Head of caudate nucleus (tissue), 42 donors: ENCODE data around the gene SPATA31E1.

ENCODE experiments used
- DNase-seq, 42 donors: peaks; one replicate each; pipeline versions ENCODE4 v3.0.0 to v3.0.0-alpha.2; 2020 to 2021; ENCODE audit warnings: mixed read lengths in 7 of 42
- intact Hi-C: fragments of 100-400 bp; cut with DNase I; formaldehyde crosslinking; loops from one replicate; pipeline ENCODE4 v1.15.0; 2022

Gene SPATA31E1

DNA sequence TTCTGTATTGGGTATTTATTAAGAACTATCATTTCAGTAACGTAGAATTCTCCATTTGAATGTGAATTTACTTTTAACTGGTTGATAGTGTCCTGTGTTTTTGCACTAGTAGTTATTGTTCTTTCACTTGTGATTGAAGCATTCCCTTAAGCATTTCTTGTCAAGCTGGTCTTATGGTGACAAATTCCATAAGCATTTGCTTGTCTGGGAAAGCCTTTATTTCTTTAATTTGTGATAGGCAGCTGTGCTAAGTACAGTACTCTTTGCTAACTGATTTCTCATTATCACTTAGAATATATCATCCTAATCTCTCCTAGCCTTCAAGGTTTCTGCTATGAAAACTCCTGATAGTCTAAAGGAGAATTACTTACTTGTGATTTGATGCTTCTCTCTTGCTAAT lies 21.3 kb upstream of the SPATA31E1 start:
- DNase-seq = no peak
- intact Hi-C loops = no loop called here

DNA sequence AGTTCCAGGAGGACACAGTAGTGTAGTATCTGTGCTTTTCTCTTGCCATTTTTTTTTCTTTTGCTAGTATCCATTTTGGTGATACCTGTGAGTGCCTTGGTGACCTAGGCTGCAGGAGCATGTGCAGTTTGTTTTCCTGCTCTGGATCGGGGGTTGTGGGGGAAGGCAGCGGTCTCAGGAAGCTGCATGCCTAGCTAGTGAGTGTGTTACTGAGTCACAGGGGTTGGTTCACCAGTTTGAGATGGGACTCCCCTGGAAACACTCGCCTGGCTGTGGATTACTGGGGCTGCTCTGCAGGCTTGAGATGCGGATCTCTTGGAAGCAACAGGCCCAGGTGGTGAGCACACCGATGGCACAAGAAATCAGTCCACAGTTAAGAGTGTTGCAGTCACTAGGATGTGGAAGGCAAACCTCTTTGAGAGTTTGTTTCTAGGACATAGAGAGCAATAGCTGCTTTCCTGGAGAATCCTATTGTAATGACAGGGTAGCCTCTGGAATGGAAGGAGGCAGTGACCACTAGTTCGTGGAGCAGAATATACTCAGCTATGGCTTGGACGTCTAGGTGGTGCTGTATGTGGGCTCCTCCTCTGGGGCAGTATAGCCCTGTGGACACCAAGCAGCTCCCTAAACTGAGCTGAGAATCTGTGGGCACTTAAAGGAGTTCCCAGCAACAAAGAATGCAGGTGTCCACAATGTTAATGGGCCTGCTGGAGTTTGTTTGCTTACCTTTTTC lies 20.0 kb upstream of the SPATA31E1 start:
- intact Hi-C loops = no loop called here
- DNase-seq = no peak

DNA sequence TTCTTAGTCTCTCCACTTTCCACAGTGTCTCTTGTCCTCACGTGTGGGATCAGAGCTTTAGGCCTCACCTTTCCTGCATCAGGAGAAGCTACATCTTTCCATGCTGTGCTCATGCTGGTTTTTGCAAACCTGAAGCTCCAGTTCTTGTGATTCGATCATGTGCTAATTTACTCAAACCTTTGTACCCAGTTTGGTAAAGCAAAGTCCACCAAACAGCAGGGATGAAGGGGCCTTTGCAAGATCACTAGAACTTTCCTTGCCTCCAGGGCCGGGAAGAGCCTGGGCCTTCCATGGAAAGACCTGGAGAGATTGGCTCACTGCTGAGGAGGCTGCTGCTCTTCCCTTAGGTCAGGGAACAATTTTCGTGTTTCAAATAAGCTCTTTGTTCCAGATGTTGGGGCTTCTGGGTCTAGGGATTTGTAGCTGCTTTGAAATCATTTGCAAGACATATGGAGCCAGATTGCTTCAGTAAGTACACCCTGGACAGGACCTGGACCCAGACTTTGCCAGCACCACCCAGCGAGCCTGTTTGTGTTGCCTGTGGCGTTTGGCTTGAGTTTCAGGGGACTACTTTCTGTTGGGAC lies 18.7 kb upstream of the SPATA31E1 start:
- no peak for DNase-seq
- intact Hi-C loops = no loop called here

DNA sequence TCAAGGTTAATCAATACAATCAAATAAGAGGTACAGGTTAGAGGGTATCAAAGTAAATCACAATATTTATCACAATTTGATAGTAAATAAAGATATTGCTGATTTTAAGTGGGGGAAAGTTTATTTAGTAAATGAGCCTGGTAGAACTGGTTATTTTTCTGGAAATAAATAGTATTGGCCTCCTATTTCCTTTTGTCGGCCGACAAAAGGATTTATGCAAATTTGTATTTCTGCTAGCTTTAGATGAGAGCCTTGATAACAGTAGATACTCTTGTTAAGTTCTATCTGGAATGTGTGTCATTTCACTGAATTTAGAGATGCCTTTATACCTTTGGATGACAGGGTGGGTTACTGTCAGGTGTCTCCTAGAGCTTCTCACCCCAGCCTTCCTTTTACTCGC lies 17.8 kb upstream of the SPATA31E1 start:
- intact Hi-C loops = no loop called here
- no peak for DNase-seq

DNA sequence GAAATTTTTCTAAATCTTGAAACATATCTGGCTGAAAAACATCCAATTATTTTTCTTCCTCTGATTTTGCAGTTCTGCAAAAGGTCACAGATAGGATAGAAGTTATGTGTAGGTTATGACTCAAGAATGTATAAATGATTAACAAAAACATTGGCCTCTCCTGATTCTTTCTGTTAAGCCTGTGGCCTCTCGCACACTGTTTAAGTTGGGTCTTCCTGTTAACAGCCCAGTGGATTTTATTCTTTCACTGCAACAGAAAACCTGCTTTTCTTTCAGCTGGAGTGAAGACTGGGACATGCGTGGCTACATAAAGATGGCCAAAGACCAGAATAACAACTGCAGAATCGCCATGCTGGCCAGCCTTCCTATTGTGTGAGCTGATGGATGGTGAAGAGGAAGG lies 17.1 kb upstream of the SPATA31E1 start:
- intact Hi-C loops = no loop called here
- DNase-seq = no peak

DNA sequence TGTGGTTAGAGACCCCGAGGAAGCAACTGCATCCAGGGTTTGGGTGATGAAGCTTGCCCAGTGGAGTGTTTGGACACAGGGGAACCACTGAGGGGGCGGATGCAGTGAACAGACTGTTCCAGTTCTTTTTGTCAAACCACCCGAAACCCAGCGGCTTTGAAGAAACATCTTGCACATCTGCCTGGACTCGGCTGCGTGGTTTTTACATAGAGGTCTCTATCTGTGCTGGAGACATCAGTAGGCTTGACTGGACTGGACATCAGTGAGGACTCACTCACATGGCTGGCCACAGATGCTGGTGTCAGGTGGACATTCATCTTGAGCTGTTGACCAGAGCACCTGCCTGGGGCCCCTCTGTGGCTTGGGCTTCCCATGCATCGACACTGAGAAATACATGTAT lies 15.3 kb upstream of the SPATA31E1 start:
- intact Hi-C loops = no loop called here

DNA sequence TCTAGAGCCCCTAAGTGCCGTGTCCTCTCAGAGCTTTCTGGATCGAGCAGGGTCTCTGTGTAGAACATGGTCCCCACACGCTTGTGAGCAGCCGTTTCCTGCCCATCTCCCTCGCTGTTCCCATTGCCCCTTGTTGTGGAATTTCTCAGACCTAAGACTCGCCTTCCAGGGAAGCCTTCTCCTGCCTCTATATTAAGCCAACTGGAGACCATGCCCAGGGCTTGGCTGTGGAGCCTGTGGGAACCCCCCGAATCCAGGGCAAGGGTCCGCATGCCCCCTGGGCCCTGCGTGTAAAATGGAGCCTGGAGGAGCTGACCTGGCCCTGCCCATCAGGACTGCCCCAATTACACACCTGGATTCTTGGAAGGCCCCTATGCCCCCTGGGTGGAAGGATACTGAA lies 14.5 kb upstream of the SPATA31E1 start:
- intact Hi-C loops = no loop called here
- peak in 1 of 42 donors; percentile 15 for DNase-seq

More for the DNA sequence above, 15.3 kb upstream of the SPATA31E1 start:
- DNase-seq = no peak

DNA sequence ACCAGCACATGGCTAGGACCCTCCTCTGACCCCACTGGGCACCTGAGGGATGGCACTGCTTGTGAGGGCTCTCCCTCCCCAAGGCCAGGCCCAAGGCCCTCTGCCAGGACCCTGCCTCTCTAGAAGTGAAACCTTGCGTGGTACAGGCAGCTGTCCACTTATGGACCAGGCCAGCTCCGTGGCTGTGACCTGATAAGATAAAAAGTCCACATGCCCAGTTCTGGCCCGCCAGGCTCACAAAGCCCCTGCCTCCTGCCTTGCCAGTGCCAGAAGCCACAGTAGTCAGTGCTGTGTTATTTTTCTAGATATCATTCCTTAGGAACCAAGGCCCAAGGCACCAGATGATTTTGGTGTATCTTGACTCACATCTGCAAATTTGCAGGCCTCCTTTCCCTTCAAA lies 14.0 kb upstream of the SPATA31E1 start:
- DNase-seq = peak in 3 of 42 donors; percentile 5 to 32 (median 25)
- intact Hi-C loops = no loop called here

DNA sequence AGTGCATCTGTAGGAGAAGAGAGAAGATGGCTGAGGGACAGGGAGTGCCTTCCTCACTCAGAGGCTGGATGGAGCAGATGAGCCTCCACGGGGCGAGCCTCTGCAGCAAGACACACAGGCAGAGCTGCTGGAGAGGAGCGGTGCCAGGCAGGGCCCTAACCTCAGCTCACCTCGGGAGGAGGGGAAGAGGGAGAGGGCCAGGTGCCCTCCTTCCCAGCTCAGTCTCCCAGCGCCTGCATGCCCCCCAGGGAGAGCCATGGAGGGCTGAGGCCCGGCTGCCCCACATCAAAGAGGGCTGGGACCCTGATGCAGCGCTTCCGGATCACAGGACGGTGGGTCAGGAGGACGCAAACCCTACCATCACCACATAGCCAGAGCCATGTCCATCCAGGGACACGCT lies 13.6 kb upstream of the SPATA31E1 start:
- peak in 3 of 42 donors; percentile 7 to 22 (median 13) for DNase-seq
- intact Hi-C loops = no loop called here

DNA sequence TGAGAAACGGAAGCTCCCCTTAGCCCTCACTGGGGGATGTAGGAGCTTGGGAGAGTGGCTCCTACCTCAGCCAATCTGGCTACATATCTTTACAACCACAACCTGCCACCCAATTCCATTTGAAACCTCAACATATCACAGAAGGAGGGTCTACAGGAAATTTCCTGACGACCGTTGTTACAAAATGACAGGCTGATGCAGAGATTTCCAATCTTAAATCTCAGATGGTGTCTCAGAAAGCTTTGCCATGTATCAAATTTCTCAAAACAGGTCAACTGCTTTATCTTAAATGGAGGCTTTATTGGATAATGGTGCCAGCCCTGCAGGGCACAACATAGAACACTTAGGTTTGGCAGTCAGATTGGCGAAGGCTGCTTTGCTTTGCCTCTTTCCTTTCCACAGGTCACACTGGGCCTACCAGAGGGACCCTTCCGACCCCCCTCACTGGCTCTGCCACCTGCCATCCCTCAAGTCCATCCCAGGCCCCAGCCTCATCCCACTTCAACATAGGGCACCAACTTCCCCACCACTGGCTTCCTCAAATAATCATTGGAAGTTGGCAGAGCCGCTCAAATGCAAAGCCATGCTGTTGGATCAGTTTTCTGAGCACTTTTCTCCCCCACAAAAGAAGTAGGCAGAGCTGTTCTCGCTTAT lies 11.1 kb upstream of the SPATA31E1 start:
- DNase-seq = peak in 1 of 42 donors; percentile 10
- intact Hi-C loops = no loop called here

DNA sequence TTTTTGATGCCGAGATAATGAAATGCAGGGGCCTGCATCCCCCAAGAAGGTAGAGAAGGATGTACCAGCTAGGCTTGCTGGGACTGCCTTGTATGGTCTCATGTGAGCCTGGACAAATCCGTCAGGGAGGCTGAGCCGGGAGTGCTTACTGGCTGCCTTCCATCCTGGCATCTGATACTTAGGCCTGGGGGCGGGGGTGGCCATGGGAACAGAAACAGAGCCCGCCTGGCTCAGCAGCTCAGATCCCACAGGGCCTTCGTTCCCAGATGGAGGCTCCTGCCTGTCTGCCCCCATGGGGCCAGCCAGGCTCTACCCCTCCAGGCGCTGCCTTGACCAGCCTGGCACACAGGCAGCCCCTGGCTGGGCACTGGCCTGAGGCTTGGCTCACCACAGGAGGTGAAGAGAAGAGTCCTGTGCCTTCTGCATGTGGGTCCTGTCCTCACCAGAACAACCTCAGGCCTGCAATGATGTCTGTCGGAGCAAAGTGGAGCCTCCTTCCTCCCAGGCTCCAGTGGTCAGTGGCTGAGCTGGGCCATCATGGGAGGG lies 10.5 kb upstream of the SPATA31E1 start:
- peak in 3 of 42 donors; percentile 19 to 34 (median 22) for DNase-seq
- intact Hi-C loops = no loop called here

DNA sequence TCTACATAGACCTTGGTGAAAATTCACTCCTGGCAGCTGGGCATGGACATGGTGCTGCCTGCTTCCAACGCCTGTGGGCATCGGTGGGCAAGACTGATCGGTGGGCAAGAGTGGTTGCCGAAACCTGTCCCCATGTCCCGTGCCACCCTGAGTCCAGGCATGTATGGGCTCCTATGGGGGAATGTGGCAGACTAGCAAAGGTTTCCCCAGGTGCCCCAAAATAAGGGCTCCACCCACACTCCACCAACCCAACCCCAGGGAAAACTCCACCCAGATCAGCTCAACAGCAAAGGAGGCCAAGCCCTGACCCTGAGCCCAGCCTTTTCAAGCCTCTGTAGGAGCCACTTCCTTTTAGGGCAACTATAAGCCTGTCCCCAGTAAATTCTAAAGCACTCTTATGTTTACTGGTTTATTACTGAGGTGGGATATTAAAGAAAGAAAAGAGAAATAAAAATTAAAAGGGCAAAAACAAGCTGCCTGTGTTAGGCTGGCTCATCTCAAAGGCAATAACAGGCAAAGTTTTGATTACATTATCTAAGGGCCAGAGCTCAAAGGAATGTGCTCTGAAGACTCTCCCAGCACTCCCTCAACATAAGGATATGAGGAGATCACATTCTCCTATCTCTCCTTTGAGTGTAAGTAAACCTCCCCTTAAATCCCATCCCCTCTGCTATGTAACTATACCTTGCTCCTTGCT lies 8.9 kb upstream of the SPATA31E1 start:
- intact Hi-C loops = no loop called here
- peak in 2 of 42 donors; percentile 29 to 31 for DNase-seq

DNA sequence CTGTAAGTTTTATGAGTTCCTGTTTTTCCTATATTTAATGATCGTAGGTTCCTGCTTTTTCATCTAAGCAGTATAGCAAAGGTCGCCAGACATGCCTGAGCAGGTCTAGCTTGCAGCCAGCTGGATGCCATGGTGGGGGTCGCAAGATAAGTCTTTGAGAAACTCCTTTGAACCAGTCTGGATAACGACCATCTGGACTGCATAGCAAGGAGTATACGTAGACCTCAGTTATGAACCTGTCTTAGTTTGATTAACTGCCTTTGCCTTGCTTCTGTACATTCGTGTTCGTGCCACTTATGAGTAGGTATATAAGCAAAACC lies 8.4 kb upstream of the SPATA31E1 start:
- peak in 1 of 42 donors; percentile 12 for DNase-seq

DNA sequence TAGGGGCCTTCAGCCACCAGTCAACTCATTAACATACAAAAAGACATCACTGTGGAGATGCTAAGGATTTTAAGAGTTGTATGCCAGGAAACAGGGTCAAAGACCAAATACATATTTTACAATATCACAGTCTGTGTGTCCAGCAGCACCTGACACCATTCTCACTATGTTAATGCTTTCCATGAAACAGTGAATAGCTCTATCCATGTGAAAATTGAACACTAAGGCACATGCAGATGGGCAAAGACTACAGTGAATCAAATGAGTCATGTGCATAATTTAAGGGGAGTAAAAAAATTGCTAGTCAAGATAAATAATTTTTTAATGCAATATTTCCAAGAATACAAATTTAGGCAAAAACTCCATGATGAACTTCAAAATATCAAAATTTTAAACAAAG lies 7.6 kb upstream of the SPATA31E1 start:
- no peak for DNase-seq

More for the DNA sequence above, 8.4 kb upstream of the SPATA31E1 start:
- intact Hi-C loops = no loop called here

DNA sequence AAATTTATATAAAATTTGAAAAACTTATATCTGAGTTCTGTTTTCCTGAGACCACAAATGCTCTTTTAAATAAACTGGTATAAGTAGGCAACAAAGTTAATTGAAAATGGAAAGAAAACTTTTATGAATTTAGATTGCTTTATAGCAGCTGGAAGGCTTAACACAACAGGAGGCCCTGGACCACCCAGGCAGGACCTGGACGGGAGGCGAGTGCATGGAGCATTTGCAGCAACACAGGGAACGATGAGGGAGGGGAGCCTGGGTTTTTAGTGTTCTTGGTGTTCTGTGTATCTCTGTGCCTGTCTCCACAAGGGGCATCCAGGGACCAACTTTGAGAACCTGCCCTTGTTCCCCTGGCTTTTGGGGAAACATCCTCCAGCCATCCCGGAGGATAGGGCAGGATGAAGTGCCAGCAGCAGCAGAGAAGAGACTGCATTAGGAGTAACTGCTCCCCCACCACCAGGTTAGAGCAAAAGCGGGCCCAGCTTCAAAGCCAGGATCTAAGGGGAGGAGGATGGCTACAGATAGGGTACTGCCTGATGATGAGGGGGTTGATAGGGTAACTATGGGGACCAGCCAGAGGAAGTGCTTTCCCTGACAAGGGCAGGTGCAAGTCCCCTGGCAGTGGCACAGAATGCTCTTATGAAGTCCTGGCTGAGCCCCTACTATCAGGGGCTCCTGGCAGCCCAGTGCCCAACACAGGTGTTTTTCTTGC lies 6.7 kb upstream of the SPATA31E1 start:
- intact Hi-C loops = no loop called here
- DNase-seq = peak in 4 of 42 donors; percentile 8 to 39 (median 16)

More for the DNA sequence above, 7.6 kb upstream of the SPATA31E1 start:
- intact Hi-C loops = no loop called here

DNA sequence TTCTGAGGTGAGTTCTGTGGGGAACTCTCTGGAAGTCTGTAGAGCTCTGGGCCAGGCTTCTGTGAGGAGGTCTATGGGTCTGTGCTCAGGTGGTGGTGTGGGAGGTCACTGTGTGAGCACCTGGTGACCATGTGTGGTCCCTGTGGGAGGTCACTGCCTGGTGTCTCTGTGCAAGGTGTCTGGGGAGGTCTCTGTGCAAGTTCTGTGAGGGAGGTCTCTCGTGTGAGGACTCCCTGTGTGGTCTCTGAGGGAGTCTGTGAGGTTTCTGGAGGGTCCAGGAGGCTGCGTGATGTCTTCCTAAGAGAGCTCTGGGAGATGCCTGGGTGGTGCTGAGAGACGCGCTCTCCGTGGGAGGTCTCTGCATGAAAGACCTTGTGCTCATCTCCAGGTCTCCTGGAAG lies 6.0 kb upstream of the SPATA31E1 start:
- peak in 1 of 42 donors; percentile 4 for DNase-seq
- intact Hi-C loops = no loop called here

DNA sequence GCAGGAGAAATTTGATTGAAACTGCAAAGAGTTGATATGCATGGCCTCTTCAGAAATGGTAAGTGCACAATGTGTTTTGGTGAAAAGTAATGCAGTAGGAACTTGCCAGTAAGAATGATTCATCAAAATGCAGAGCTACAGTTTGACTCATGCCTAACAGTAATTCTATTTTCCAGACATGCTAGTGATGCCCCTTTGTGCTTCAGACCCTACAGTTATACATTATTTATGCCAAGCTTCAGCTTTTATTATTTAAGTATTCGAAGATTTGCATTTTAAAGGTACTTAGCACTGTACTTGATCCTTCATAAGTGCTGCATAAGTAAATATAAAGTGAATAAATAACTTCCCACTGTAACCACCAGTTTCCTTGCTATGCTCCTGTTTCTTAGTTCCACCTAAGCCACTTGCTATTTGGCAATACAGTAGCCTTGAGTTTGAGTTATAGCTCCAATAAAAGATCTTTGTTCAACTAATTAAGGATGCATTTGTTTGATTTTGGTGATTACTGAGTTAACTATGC lies 3.6 kb upstream of the SPATA31E1 start:
- intact Hi-C loops = no loop called here
- no peak for DNase-seq

DNA sequence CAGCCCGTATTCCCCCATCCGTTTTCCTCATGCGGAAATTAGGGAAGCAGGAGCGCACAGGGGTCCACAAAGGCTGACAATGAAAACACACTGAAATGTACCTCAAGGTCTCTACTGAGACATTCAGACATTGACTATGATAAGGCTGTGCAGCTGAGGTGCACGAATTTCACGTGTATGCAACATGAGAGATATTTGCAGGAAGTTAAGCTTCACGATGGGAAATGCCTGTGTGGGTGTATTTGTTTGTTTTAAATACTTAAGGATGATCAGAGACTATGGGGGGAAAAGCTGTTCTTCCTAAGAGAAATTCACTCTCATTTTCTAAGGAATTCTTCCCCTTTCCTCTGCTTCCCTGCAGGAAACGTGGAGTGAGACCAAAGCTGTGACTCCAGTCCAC lies 2.6 kb upstream of the SPATA31E1 start:
- DNase-seq = peak in 1 of 42 donors; percentile 21
- intact Hi-C loops = no loop called here

DNA sequence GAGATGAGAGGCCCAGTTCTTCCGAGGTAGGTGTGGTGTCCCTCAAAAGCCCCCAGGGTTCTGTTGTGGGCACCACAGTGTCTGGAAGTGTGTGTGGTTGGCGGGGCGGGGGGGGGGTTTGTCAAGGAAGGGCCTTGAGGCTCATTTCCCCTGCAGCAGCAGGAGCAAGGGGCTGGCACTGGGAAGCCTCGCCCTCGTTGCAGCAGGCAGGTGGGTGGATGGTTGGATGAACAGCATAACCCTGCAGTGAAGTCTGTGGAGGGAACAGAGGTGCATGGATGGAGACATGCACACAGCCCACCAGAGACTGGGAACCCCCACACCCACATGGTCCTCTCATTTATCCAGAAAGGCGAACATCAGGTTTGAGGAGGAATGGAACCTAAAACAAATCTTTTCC lies 2.0 kb upstream of the SPATA31E1 start:
- no peak for DNase-seq
- intact Hi-C loops = no loop called here
